ENCODE data around the gene PRDX6. TPM values are rescaled to one million over a fixed set of nuclear protein-coding genes. Genes with fewer than 3 reads are reported as not detected.

Gene PRDX6
- total and polyA plus RNA-seq, 2 of the 8 experiments (the other 6 are each of a cell fraction or from before 2014, with no cell fraction given), result 348 to 677 TPM

GRCh38 chr1:173476665-173477285, 360 bp upstream of the PRDX6 start (continued):
- TF ChIP-seq TCF12 (IDR thresholded peaks at IDR 0.05; ENCODE audit: low read depth, low read length) (no peak), ZNF274 (IDR thresholded peaks at IDR 0.05; ENCODE audit: borderline replicate concordance, extremely low read depth, low read length) (no peak), POLR2A (IDR thresholded peaks at IDR 0.05; ENCODE audit: control extremely low read depth in 1 of 2, low read depth in 2 of 2, low read length in 2 of 2) (peak in 1 of 2 experiments; percentile 80; a peak in 2 of 3 replicates)

Data from H1 (cell line).